ENCODE measurements around the gene PTPN23. TPM values are rescaled to one million over a fixed set of nuclear protein-coding genes. Genes with fewer than 3 reads are reported as not detected.
A peak's percentile ranks its signal among the peaks of the same experiment; 100 is the strongest.

Gene PTPN23
- polyA plus RNA-seq, 3 donors = 1.2 to 13.7 (median 1.3) TPM

DNA sequence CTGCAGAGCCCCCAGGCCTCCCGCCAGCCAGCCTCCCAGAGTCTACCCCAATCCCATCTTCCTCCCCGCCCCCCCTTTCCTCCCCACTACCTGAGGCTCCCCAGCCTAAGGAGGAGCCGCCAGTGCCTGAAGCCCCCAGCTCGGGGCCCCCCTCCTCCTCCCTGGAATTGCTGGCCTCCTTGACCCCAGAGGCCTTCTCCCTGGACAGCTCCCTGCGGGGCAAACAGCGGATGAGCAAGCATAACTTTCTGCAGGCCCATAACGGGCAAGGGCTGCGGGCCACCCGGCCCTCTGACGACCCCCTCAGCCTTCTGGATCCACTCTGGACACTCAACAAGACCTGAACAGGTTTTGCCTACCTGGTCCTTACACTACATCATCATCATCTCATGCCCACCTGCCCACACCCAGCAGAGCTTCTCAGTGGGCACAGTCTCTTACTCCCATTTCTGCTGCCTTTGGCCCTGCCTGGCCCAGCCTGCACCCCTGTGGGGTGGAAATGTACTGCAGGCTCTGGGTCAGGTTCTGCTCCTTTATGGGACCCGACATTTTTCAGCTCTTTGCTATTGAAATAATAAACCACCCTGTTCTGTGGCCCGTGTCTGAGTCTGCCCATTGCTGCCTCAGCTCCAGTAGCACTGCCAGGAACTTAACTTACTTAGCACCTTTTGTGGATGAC is 32.2 kb downstream of the PTPN23 start:
- H3K79me2 ChIP-seq (ENCODE audit: insufficient read depth, low read length) = no peaks in the 10 kb centered on the region
- Mint-ChIP-seq H3K4me1 (no peaks in the 10 kb centered on the region), H3K9me3 (no peaks in the 10 kb centered on the region), H3K27me3 (ENCODE audit: low read depth in 3 of 3) (peaks cover 0 to 1% (median 0%) of the 10 kb centered on the region in 3 donors), H3K36me3 (peaks cover 68 to 86% of the 10 kb centered on the region in 2 donors), H3K4me3 (peak overlapping the region in 1 of 2 donors; percentile 24), H3K27ac (peak overlapping the region in 3 of 7 donors; percentile 12 to 76 (median 59))
- intact Hi-C loops (cut with micrococcal nuclease) = no loop called here
- H3K27me3 ChIP-seq (ENCODE audit: control insufficient read depth in 2 of 2, insufficient read depth in 2 of 2, low read length in 2 of 2) = no peaks in the 10 kb centered on the region
- H3K27ac ChIP-seq (ENCODE audit: low read depth in 1 of 2, low read length in 2 of 2) = no peak overlapping the region
- WGBS (ENCODE audit: insufficient coverage) = 81% methylated on average over 7 of the region's 12 CpGs
- H3K9ac ChIP-seq (ENCODE audit: insufficient read depth, low read length, poor library complexity, severe bottlenecking) = no peak overlapping the region
- H3K36me3 ChIP-seq (replicated peaks in 1 of 2; ENCODE audit: control insufficient read depth in 1 of 2, insufficient read depth in 2 of 2, low read length in 2 of 2) = peaks cover 83 to 93% of the 10 kb centered on the region in 2 donors
- TF ChIP-seq, protein P1, sequence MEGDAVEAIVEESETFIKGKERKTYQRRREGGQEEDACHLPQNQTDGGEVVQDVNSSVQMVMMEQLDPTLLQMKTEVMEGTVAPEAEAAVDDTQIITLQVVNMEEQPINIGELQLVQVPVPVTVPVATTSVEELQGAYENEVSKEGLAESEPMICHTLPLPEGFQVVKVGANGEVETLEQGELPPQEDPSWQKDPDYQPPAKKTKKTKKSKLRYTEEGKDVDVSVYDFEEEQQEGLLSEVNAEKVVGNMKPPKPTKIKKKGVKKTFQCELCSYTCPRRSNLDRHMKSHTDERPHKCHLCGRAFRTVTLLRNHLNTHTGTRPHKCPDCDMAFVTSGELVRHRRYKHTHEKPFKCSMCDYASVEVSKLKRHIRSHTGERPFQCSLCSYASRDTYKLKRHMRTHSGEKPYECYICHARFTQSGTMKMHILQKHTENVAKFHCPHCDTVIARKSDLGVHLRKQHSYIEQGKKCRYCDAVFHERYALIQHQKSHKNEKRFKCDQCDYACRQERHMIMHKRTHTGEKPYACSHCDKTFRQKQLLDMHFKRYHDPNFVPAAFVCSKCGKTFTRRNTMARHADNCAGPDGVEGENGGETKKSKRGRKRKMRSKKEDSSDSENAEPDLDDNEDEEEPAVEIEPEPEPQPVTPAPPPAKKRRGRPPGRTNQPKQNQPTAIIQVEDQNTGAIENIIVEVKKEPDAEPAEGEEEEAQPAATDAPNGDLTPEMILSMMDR (IDR thresholded peaks at IDR 0.05) = no peak
- peaks cover 31% of the 10 kb centered on the region for H4K20me1 ChIP-seq (ENCODE audit: insufficient read depth, low read length)
- H3K9me3 ChIP-seq (replicated peaks in 1 of 2; ENCODE audit: control insufficient read depth in 1 of 2, insufficient read depth in 1 of 2, low read length in 2 of 2) = no peaks in the 10 kb centered on the region
- DNase-seq = no peak
- H3K4me3 ChIP-seq (replicated peaks in 1 of 3; ENCODE audit: low read depth in 2 of 3, low read length in 3 of 3) = no peak overlapping the region
- no peak overlapping the region for H2AFZ ChIP-seq (ENCODE audit: insufficient read depth, low read depth, low read length, poor library complexity, severe bottlenecking)
- H3K4me1 ChIP-seq (ENCODE audit: control insufficient read depth in 1 of 2, insufficient read depth in 2 of 2, low read length in 2 of 2) = no peaks in the 10 kb centered on the region
- no peak overlapping the region for H3K4me2 ChIP-seq (replicated peaks; ENCODE audit: extremely low read depth, low read length, poor library complexity, severe bottlenecking)

DNA sequence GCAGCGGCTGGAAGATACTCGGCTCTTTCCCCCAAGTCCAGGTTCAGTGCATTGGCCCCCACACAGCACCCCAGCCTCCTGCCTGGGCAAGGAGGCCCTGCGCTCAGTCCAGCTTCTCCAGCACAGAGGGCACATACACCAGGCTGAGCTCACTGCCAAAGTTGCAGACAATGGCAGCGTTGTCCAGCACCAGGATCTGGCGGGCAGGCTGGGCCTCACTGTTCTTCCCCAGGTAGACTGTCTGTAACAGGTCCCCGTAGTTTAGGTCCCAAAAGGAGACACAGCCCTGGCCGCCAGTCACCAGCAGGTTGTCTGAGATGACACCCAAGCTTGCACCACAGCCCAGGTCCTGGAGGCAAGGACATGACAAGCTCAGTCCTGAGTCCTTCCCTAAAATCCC is 32.9 kb downstream of the PTPN23 start:
- Histone ChIP-seq H3K36me3 (replicated peaks in 1 of 2; ENCODE audit: control insufficient read depth in 1 of 2, insufficient read depth in 2 of 2, low read length in 2 of 2) (peaks cover 77 to 87% of the 10 kb centered on the region in 2 donors), H3K4me2 (replicated peaks; ENCODE audit: extremely low read depth, low read length, poor library complexity, severe bottlenecking) (no peak overlapping the region), H3K4me1 (ENCODE audit: control insufficient read depth in 1 of 2, insufficient read depth in 2 of 2, low read length in 2 of 2) (no peaks in the 10 kb centered on the region), H3K9me3 (replicated peaks in 1 of 2; ENCODE audit: control insufficient read depth in 1 of 2, insufficient read depth in 1 of 2, low read length in 2 of 2) (no peaks in the 10 kb centered on the region), H4K20me1 (ENCODE audit: insufficient read depth, low read length) (peaks cover 31% of the 10 kb centered on the region), H3K27ac (ENCODE audit: low read depth in 1 of 2, low read length in 2 of 2) (no peak overlapping the region), H3K79me2 (ENCODE audit: insufficient read depth, low read length) (no peaks in the 10 kb centered on the region), H3K4me3 (replicated peaks in 1 of 3; ENCODE audit: low read depth in 2 of 3, low read length in 3 of 3) (no peak overlapping the region), H3K9ac (ENCODE audit: insufficient read depth, low read length, poor library complexity, severe bottlenecking) (no peak overlapping the region), H2AFZ (ENCODE audit: insufficient read depth, low read depth, low read length, poor library complexity, severe bottlenecking) (no peak overlapping the region), H3K27me3 (ENCODE audit: control insufficient read depth in 2 of 2, insufficient read depth in 2 of 2, low read length in 2 of 2) (no peaks in the 10 kb centered on the region)
- intact Hi-C loops (cut with micrococcal nuclease) = no loop called here
- H3K36me3 Mint-ChIP-seq = peaks cover 60 to 79% of the 10 kb centered on the region in 2 donors
- TF ChIP-seq, protein P1 (IDR thresholded peaks at IDR 0.05) = no peak
- H3K27me3 Mint-ChIP-seq (ENCODE audit: low read depth in 3 of 3) = peaks cover 0 to 1% (median 0%) of the 10 kb centered on the region in 3 donors
- no peak for DNase-seq
- peak overlapping the region in 1 of 7 donors; percentile 48 for H3K27ac Mint-ChIP-seq
- H3K4me3 Mint-ChIP-seq = no peak overlapping the region
- no peaks in the 10 kb centered on the region for H3K9me3 Mint-ChIP-seq
- no peaks in the 10 kb centered on the region for H3K4me1 Mint-ChIP-seq
- 97% methylated on average over 6 of the region's 7 CpGs for WGBS (ENCODE audit: insufficient coverage)
